KOPT-K1 (cell line): ENCODE results near the gene RAC2.
"Not testable (repeated sequence)": the region's sequence is repeated elsewhere in the genome, so short reads cannot be mapped to it uniquely, and the experiment has no call there.

Source experiments
- H3K27ac ChIP-seq: fragments of 200-600 bp; sonication (generic); 2 replicates; pipeline ENCODE4 v1.5.1; 2016; ENCODE audit warnings: antibody characterized with exemption, mild to moderate bottlenecking, low read depth, low read length; ENCODE audit not compliant: poor library complexity, severe bottlenecking
- H3K36me3 ChIP-seq: fragments of 200-600 bp; sonication (generic); 2 replicates; pipeline ENCODE4 v1.5.1; 2017; ENCODE audit warnings: antibody characterized with exemption, mild to moderate bottlenecking, low read length, moderate library complexity; ENCODE audit not compliant: insufficient read depth
- H3K9me3 ChIP-seq: fragments of 200-600 bp; sonication (generic); 2 replicates; pipeline ENCODE4 v1.5.1; 2017; ENCODE audit warnings: antibody characterized with exemption, low read length, mild to moderate bottlenecking; ENCODE audit not compliant: insufficient read depth, poor library complexity, severe bottlenecking

RAC2 gene

DNA sequence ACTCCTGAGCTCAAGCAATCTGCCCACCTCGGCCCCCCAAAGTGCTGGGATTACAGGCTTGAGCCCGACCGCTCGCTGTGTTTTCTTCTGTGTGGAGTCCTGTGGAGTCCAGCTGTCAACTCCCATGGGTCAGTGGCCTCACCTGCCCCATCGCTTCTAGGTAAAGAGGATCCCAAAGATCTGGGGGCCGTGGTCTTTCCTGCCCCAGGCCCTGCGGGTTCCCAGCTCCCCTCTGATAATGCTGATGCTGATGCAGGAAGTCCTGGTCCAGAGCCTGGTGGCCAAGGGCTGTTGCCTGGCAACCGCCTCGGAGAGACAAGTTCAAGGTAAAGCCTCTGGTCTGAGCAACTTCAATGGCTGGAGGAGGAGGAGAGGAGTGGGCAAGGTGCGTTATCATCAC lies 41.4 kb downstream of the RAC2 start:
- Histone ChIP-seq H3K36me3 (no peaks in the 10 kb centered on the region), H3K9me3 (no peaks in the 10 kb centered on the region), H3K27ac (no peak overlapping the region)

DNA sequence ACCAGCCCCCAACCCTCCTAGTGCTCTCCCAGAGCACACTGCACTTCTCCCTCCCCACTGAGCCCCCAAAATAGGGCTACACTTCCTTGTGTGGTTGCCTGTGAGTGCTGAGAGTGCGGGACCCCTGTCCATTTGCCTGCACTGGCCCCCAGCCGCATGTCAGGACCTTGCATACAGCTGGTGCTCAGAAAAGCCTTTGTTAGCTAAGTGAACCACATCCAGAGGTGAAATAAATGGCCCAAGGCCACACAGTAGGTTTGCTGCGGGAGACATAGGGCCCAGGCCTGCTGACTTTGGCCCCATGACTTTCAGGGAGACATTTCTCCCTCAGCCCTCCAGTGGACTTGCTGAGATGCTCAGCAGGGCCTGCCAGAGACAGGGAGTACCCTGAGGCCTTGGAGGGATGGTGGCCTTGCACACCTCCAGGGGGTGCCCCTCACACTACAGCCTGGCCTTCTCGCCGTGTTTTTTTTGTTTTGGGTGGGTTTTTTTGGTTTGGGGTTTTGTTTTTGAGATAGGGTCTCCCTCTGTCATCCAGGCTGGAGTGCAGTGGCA lies 42.0 kb downstream of the RAC2 start:
- H3K9me3 ChIP-seq, result no peaks in the 10 kb centered on the region
- H3K36me3 ChIP-seq, result no peaks in the 10 kb centered on the region
- peak overlapping the region; percentile 28 for H3K27ac ChIP-seq

DNA sequence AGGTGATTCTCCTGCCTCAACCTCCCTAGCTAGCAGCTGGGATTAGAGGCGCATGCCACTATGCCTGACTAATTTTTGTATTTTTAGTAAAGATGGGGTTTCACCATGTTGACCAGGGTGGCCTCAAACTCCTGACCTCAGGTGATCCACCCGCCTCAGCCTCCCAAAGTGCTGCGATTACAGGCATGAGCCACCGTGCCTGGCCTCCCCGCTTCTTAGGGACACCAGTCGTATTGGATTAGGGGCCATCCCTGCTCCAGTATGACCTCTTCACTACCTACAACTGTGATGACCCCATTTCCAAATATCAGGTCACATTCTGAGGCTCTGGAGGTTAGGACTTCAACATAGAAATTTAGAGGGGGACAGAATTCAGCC lies 42.6 kb downstream of the RAC2 start:
- H3K9me3 ChIP-seq, H3K36me3 ChIP-seq: not testable (repeated sequence)
- H3K27ac ChIP-seq, result peak overlapping the region; percentile 28

DNA sequence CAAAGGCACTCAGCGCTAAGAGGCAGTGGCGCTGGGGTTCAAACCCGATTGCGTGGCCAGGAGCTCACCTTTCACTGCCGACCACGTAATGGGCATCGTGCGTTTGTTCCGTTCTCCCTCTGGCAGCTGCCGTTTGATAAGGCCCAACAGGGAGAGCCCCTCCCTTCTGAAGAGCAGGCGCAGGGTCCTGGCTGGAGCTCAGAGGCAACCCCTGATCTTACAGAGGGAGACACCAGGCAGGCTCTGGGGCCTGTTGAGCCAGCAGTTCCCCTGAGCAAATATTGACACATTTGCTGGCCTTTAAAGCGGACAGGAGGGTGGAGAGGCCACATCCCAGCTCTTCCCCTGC lies 44.3 kb downstream of the RAC2 start:
- Histone ChIP-seq H3K36me3 (no peaks in the 10 kb centered on the region), H3K9me3 (no peaks in the 10 kb centered on the region), H3K27ac (peak overlapping the region; percentile 97)

DNA sequence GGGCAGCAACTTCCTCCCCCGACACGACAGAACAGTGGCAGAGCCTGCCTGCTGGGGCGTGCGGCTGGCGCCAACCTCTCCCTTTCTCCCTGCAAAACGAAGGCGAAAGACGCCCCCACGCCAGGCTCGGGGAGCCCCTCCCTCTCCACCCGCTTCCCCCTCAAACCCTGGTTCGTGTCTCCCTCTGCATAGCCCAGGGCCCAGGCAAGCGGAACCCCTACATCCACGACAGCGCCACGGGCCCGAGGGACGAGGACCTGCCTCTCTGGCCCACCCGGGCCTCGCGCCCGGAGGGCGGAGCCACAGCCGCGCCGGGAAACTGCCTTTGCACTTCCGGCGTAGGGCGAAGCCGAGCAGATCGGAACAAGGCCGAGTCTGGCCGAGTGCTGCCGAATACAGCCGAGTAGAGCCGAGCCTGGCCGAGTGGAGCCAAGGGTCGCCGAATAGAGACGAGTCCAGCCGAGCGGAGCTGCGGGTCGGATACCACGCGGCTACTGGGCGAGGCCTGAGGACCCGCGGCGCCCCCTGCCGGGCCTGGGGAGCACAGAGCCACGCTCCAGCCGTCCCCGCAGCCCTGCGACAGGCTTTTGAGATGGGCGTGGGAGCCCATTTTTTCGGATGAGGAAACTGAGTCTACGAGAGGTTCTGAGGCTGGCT lies 44.8 kb downstream of the RAC2 start:
- Histone ChIP-seq H3K36me3 (no peaks in the 10 kb centered on the region), H3K9me3 (no peaks in the 10 kb centered on the region), H3K27ac (peak overlapping the region; percentile 97)

DNA sequence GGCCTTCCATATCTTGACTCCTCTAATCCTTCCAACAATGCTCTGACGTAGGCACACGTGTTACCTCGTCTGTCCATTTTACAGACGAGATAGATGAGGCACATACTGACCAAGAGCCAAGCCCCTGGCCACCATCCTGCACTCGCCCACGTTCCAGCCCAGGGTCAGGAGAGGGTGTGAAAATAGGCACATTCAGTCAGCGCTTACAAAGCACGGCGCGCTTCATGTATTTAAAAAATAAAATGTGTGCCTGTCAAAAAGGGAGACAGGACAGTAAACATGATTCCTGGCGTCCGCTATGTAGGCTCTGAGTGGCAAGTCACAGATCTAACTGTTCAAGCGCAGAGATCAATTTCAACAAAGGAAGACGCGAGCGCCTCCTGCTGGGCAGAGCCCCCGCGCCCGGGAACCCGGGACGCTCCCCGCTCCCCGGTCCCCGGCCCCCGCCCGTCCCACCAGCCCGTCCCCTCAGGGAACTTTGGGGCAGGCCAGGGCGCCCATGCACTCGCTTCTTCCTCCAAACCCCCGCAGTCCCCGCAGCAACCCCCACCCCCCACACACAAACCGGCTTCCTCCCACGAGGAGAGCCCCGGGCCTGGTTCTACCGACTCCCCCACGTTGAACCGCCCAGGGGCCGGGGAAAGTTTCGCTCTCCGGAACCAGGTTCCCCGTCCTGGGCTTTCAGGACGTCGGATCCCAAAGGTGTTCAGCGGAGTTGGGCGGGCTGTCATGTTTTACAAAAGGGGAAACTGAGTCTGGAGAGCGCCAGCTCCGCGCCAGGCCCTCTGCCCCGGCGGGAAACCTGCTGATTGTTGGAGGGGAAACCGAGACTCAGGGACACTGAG lies 45.6 kb downstream of the RAC2 start:
- H3K9me3 ChIP-seq, result no peaks in the 10 kb centered on the region
- peak overlapping the region; percentile 97 for H3K27ac ChIP-seq
- H3K36me3 ChIP-seq, result no peaks in the 10 kb centered on the region

DNA sequence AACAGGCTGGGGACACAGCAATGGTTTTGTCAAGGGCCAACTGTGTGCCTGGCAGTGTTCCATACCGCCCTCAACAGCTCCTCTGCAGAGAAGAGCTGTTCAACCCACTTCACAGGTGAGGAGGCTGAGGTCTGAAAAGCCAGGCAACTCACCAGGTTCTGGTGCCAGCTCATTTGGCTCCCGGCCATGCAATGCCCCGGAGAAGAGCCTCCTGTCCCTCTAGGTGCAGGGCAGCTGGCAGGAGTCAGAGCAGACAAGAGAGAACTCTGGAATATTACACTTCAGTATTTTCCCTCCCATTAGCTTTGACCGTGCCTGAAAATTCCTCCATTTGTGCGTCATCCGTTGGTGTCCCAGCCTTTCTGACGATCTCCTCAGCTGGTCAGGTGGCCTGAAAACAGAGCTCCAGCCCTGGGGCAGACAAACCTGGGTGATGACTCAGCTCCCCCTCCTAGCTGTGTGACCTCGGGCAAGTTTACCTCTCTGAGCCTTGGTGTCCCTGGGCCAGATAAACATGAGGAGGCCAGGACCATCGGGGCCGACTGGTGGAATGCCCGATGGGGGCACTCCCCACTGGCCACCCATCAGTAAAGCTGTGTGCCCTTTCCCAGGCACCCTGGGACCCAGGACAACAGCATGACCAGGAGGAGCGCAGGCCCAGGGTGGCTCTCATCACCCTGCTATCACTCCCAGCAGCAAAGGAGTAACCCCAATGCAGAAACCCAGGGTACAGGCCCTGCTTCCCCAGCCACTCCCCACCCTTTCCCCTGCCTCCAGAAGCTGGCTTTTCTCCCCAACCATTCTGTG lies 46.4 kb downstream of the RAC2 start:
- H3K9me3 ChIP-seq, result peaks cover 5% of the 10 kb centered on the region
- H3K27ac ChIP-seq, result peak overlapping the region; percentile 97
- no peaks in the 10 kb centered on the region for H3K36me3 ChIP-seq

DNA sequence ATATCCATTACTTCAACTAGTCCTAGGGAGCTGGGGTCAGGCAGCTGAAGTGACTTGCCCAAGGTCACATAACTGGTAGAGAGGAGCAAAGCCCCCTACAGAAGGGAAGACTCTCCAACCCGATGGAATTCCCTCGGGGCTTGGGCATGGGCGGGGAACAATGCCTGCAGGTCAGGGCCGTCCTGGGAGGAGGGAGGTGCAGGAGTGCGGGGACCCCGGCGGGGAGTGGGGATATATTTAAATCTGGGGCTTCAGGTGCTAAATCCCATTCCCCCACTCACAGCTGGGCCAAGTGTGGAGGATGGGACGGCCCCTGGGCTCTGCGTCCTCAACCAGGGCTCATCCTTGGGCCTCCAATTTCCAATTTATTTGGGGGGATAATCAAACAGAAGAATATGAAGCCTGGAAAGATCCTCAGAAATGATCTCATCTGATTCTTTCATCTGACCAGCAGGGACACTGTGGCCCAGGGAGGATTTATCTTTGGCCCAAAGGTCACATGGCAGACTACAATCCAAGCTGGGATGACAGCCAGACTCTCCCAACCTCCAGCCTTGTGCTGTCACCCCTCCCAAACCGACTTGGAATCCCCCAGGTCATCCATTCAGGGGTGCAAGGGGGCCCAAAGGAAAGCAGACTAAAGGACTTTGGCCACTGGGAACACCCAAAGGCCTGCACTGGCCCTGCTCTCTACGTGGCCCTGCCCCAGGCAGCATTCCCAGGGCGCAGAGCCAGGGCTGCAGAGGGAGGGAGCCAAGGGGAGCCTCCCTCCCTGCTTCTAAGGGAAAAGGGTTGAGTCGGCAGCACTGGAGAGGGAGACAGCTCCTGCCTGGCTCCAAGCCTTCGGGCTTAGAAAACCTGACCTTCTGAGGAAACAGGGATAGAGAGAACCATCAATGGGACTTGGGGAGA lies 47.3 kb downstream of the RAC2 start:
- no peak overlapping the region for H3K27ac ChIP-seq
- peaks cover 6% of the 10 kb centered on the region for H3K9me3 ChIP-seq
- no peaks in the 10 kb centered on the region for H3K36me3 ChIP-seq

DNA sequence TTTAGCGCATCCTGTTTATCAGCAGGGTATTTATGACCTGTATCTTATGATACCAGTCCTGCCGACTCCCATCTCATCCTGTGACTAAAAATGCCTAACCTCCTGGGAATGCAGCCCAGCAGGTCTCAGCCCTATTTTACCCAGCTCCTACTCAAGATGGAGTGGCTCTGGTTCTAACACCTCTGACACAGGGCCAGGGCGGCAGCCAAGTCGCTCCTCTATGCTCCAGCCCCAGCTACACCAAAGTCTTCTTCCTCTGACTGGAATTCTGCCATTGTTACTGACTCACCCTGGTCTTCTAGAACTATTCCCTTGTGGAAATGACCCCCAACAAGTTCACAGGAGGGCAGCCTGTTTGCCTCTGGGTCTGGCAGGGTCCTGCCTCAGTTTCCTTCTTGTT lies 48.1 kb downstream of the RAC2 start:
- Histone ChIP-seq H3K27ac (no peak overlapping the region), H3K36me3 (no peaks in the 10 kb centered on the region), H3K9me3 (peaks cover 6% of the 10 kb centered on the region)

DNA sequence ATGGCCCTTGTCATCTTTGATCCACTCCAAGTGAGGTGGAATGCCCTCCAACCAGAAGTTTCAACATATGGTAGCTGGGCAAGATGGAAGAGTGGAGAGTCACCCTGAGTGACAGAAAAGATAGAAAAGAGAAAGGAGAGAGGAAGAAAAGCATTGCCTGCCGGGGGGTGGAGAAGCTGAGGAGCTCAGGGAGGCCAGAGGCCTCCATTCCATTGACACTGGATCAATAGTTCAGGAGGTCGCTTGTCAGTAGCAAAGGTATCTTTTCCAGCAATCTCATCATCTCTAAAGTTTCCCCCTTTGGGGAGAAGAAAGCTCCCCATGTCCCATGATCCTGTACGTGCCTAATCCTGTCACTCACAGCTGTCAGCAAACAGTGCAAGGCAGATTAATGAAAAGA lies 49.3 kb downstream of the RAC2 start:
- Histone ChIP-seq H3K9me3 (peaks cover 6% of the 10 kb centered on the region), H3K27ac (no peak overlapping the region), H3K36me3 (no peaks in the 10 kb centered on the region)

DNA sequence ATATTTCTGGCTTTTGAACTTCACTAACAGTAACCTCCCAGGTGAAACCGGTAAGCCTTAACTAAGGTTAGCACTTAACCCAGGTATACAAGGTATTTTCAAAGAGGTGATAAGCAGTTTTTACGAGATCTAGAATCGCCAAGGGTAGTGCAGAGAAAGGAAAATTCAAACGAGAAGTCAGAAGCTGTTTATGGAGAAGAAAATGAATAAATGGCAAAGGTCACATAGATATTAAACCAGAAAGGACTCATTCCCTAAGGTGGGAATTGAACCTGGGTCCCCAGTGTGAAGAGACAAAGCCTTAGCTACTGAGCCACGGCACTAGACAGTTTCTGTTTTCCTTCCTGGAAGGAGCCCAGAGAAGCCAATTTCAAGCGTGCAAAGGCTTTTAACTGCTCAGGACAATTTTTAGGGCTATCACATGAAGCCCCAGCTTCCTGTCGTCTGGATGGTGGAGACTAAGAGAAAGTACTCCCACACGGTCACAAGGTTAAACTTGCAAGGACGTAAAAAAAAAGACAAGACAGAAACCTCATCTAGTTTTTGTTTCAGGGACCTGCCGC lies 50.4 kb downstream of the RAC2 start:
- no peak overlapping the region for H3K27ac ChIP-seq
- peaks cover 6% of the 10 kb centered on the region for H3K9me3 ChIP-seq
- H3K36me3 ChIP-seq, result no peaks in the 10 kb centered on the region

DNA sequence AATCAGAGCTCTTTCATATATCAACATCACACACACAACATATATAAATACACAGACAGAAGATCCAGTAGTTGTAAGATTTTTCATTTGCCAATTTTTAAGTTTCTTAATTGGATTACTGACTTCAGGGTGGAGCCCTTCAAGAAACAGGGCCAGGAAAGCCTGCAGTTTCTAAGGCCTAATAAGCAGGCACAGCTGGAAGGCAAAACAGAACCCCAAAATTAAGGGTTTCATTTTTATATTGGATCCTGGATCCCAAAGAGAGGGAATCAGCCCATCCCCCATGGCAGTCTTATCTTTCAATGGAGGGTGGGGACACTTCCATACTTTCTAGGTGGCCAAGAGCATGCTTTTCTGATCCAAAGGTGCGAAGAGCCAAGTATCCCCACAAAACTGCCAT lies 51.3 kb downstream of the RAC2 start:
- H3K27ac ChIP-seq, result no peak overlapping the region
- H3K9me3 ChIP-seq, result peaks cover 6% of the 10 kb centered on the region
- H3K36me3 ChIP-seq, result no peaks in the 10 kb centered on the region

DNA sequence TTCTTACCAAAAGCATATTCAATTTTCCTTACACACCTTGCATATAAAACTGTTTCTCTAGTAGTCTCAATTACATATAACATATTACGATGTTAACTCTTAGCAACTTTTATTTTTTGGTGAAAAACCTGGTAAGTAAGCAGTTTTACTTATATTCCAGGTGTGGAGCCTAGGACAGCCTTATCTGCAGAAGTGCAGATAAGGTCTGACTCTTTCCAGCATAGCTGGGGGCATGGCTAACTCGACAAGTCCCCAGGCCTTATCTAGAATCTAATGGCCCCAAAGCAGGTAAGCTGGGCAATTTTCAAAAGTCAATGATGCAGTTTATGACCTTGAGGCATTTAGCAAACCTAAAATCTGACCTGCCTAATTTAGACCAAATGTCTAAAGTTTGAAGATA lies 51.9 kb downstream of the RAC2 start:
- peaks cover 6% of the 10 kb centered on the region for H3K9me3 ChIP-seq
- H3K27ac ChIP-seq, result no peak overlapping the region
- no peaks in the 10 kb centered on the region for H3K36me3 ChIP-seq

DNA sequence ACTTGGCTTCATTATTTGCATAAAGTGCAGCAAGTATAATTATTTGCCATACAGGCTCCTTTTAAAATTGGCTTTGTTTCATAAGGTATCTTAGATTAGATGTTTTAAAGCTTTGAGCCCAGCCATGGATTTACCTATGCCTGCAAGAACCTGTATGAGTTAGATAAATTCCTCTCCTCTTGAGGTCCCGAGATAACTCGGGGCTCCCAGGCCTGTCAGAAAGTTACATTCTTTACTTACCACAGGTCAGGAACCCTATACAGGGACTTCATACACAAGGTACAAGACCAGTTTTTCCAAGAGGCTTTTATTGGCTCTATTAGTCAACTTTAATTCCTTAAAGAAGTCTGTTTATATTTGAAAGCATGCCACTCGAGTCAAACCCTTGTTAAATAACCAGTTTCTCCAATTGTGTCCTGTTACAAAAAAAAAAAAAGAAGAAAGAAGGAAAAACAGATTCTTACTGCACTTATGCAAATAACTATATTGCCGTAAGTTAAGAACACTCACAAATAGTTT lies 53.7 kb downstream of the RAC2 start:
- Histone ChIP-seq H3K9me3 (peaks cover 6% of the 10 kb centered on the region), H3K36me3 (no peaks in the 10 kb centered on the region), H3K27ac (no peak overlapping the region)
